ENCODE data around the gene TAF15.

Gene TAF15

GRCh38 chr17:35808962-35809854 is at the start of gene TAF15:
TAF15 (plus strand) TSS chr17:35809484; CDS start chr17:35809570, 86 bp downstream.
- DNase-seq (ENCODE audit: low read depth) = peak; percentile 98
- peak; percentile 75 for TF ChIP-seq CTCF (IDR thresholded peaks at IDR 0.05; ENCODE audit: control insufficient read depth, insufficient read depth, low read depth, low read length, missing control alignments)
- H3K4me3 ChIP-seq (ENCODE audit: control insufficient read depth, low read depth, low read length) = peak within 1 kb of the TSS; percentile 92

GRCh38 chr17:35760587-35760986 is 48.7 kb upstream of the TAF15 start, which contains the start of gene C17orf50:
C17orf50 (plus strand) TSS chr17:35760887; CDS start chr17:35760942, 55 bp downstream.
- TF ChIP-seq CTCF (IDR thresholded peaks at IDR 0.05; ENCODE audit: control insufficient read depth, insufficient read depth, low read depth, low read length, missing control alignments) = no peak
- no peak within 1 kb of the TSS for H3K4me3 ChIP-seq (ENCODE audit: control insufficient read depth, low read depth, low read length)
- no peak for DNase-seq (ENCODE audit: low read depth)

- H3K4me3 ChIP-seq (ENCODE audit: control insufficient read depth, low read depth, low read length) = no peak overlapping the region
- TF ChIP-seq CTCF (IDR thresholded peaks at IDR 0.05; ENCODE audit: control insufficient read depth, insufficient read depth, low read depth, low read length, missing control alignments) = no peak
- no peak for DNase-seq (ENCODE audit: low read depth)
These were observed 47.7 kb upstream of the TAF15 start for GRCh38 chr17:35761601-35762000.

GRCh38 chr17:35763767-35764122 is 45.5 kb upstream of the TAF15 start:
- H3K4me3 ChIP-seq (ENCODE audit: control insufficient read depth, low read depth, low read length) = peak overlapping the region; percentile 34
- no peak for TF ChIP-seq CTCF (IDR thresholded peaks at IDR 0.05; ENCODE audit: control insufficient read depth, insufficient read depth, low read depth, low read length, missing control alignments)
- DNase-seq (ENCODE audit: low read depth) = no peak

- TF ChIP-seq CTCF (IDR thresholded peaks at IDR 0.05; ENCODE audit: control insufficient read depth, insufficient read depth, low read depth, low read length, missing control alignments) = peak; percentile 82
- peak overlapping the region; percentile 47 for H3K4me3 ChIP-seq (ENCODE audit: control insufficient read depth, low read depth, low read length)
- DNase-seq (ENCODE audit: low read depth) = no peak
These were observed 44.9 kb upstream of the TAF15 start for GRCh38 chr17:35764123-35764991.

- no peak overlapping the region for H3K4me3 ChIP-seq (ENCODE audit: control insufficient read depth, low read depth, low read length)
- DNase-seq (ENCODE audit: low read depth) = no peak
- TF ChIP-seq CTCF (IDR thresholded peaks at IDR 0.05; ENCODE audit: control insufficient read depth, insufficient read depth, low read depth, low read length, missing control alignments) = no peak
These were observed 44.1 kb upstream of the TAF15 start for GRCh38 chr17:35765086-35765710.
